K562 (cell line): ENCODE data around the gene SCG5.

Source experiments
- BHLHE40 ChIP-seq: IDR thresholded peaks from 2 replicates; pipeline ENCODE4 v1.6.1; 2011; ENCODE audit warnings: low read length, improper control_type of control experiment
- CEBPB ChIP-seq: fragments of 450-650 bp; IDR thresholded peaks from 2 replicates; pipeline ENCODE4 v1.6.1; 2016; ENCODE audit warnings: missing genetic modification characterization, missing compliant biosample characterization
- EZH2 ChIP-seq: IDR thresholded peaks from 2 replicates; pipeline ENCODE4 v1.6.1; 2012; ENCODE audit warnings: low read depth, mild to moderate bottlenecking, inconsistent platforms, low read length, borderline replicate concordance
- KDM1A ChIP-seq, 2 experiments: fragments of 450-650 bp; IDR thresholded peaks; 2 replicates each; pipeline ENCODE4 v1.6.1; 2016; ENCODE audit warnings: mild to moderate bottlenecking in 2 of 2
- NR2C1 ChIP-seq, 2 experiments: fragments of 450-650 bp; IDR thresholded peaks; 2 replicates each; pipeline ENCODE4 v1.6.1; 2017; ENCODE audit warnings: mild to moderate bottlenecking in 2 of 2, antibody characterized with exemption in 1 of 2, inconsistent platforms in 1 of 2, missing compliant biosample characterization in 1 of 2, missing genetic modification characterization in 1 of 2
- POLR2AphosphoS5 ChIP-seq: IDR thresholded peaks from 2 replicates; pipeline ENCODE4 v1.6.1; 2011; ENCODE audit warnings: mild to moderate bottlenecking, low read depth, low read length, moderate library complexity; ENCODE audit not compliant: control insufficient read depth, insufficient read depth
- RBBP5 ChIP-seq: fragments of 200-600 bp; sonication (generic); IDR thresholded peaks from 2 replicates; pipeline ENCODE4 v1.6.1; 2012; ENCODE audit warnings: borderline replicate concordance, mild to moderate bottlenecking, low read length, control low read depth, inconsistent platforms; ENCODE audit not compliant: insufficient read depth, poor library complexity, severe bottlenecking
- TF ChIP-seq, protein P1 (sequence below): sonication (generic); formaldehyde crosslinking; IDR thresholded peaks from 2 replicates; pipeline ENCODE4 v1.8.1; 2022; ENCODE audit warnings: missing genetic modification reagents
- TF ChIP-seq, protein P2 (sequence below): fragments of 250-450 bp; sonication (Bioruptor Pico); IDR thresholded peaks from 2 replicates; pipeline ENCODE4 v1.4.0; 2020; ENCODE audit warnings: mild to moderate bottlenecking, moderate library complexity

DNA sequence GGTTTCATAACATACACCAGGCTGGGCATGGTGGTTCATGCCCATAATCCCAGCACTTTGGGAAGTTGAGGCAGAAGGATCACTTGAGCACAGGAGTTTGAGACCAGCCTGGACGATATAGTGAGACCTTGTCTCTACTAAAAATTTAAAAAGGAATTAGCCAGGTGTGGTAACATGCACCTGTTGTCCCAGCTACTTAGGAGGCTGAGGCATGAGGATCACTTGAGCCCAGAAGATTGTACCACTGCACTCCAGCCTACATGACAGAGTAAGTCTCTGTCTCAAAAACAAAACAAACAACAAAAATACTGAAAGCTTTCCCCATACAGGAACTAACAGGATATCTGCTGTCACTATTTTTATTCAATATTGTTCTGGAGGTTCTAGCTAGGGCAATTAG, 97.2 kb downstream of the SCG5 start:
- TF ChIP-seq NR2C1 (IDR thresholded peaks at IDR 0.05) (no peak), NR2C1 (tag; IDR thresholded peaks at IDR 0.05) (no peak), POLR2AphosphoS5 (no peak), CEBPB (tag) (no peak), BHLHE40 (no peak), KDM1A (IDR thresholded peaks at IDR 0.05) (no peak), RBBP5 (no peak), EZH2 (no peak)
- TF ChIP-seq, protein P1, sequence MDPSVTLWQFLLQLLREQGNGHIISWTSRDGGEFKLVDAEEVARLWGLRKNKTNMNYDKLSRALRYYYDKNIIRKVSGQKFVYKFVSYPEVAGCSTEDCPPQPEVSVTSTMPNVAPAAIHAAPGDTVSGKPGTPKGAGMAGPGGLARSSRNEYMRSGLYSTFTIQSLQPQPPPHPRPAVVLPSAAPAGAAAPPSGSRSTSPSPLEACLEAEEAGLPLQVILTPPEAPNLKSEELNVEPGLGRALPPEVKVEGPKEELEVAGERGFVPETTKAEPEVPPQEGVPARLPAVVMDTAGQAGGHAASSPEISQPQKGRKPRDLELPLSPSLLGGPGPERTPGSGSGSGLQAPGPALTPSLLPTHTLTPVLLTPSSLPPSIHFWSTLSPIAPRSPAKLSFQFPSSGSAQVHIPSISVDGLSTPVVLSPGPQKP (CRISPR knock-in tag): no peak
- TF ChIP-seq, protein P2, sequence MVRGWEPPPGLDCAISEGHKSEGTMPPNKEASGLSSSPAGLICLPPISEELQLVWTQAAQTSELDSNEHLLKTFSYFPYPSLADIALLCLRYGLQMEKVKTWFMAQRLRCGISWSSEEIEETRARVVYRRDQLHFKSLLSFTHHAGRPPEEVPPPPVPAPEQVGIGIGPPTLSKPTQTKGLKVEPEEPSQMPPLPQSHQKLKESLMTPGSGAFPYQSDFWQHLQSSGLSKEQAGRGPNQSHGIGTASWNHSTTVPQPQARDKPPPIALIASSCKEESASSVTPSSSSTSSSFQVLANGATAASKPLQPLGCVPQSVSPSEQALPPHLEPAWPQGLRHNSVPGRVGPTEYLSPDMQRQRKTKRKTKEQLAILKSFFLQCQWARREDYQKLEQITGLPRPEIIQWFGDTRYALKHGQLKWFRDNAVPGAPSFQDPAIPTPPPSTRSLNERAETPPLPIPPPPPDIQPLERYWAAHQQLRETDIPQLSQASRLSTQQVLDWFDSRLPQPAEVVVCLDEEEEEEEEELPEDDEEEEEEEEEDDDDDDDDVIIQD: no peak
